ENCODE results near the gene ELK1. TPM values are rescaled to one million over a fixed set of nuclear protein-coding genes. Genes with fewer than 3 reads are reported as not detected.

The ELK1 gene
- total RNA-seq, 4 donors from 2014 or later = 14.9 to 18.2 (median 16.1) TPM

DNA sequence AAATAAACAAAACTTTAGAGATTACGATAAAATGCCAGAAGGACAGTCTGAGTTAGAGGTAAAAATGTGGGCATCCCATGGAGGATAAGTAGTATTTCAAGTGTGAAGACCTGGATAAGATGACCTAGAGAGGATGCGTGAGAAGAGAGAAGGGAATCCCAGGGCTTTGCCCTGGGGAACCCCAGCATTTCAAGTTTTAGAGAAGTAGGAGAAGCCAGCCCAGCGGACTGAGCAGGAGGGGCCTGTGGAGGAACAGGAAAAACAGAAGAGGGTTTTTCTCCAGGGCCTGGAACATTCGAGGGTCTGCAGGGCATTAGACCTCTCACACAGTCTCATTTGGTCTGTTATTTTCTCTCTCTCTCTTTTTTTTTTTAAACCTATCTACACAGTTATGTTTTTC, 17.7 kb downstream of the ELK1 start:
- Histone ChIP-seq H3K36me3 (peaks cover 0 to 10% (median 0%) of the 10 kb centered on the region in 3 donors), H3K4me1 (no peaks in the 10 kb centered on the region), H3K27me3 (no peaks in the 10 kb centered on the region), H3K27ac (no peak overlapping the region), H3K9me3 (no peaks in the 10 kb centered on the region), H3K4me3 (no peak overlapping the region)
- TF ChIP-seq, protein P1, sequence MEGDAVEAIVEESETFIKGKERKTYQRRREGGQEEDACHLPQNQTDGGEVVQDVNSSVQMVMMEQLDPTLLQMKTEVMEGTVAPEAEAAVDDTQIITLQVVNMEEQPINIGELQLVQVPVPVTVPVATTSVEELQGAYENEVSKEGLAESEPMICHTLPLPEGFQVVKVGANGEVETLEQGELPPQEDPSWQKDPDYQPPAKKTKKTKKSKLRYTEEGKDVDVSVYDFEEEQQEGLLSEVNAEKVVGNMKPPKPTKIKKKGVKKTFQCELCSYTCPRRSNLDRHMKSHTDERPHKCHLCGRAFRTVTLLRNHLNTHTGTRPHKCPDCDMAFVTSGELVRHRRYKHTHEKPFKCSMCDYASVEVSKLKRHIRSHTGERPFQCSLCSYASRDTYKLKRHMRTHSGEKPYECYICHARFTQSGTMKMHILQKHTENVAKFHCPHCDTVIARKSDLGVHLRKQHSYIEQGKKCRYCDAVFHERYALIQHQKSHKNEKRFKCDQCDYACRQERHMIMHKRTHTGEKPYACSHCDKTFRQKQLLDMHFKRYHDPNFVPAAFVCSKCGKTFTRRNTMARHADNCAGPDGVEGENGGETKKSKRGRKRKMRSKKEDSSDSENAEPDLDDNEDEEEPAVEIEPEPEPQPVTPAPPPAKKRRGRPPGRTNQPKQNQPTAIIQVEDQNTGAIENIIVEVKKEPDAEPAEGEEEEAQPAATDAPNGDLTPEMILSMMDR (IDR thresholded peaks at IDR 0.05) = no peak
- no peak for TF ChIP-seq POLR2A (IDR thresholded peaks at IDR 0.05)
- no peak for DNase-seq

DNA sequence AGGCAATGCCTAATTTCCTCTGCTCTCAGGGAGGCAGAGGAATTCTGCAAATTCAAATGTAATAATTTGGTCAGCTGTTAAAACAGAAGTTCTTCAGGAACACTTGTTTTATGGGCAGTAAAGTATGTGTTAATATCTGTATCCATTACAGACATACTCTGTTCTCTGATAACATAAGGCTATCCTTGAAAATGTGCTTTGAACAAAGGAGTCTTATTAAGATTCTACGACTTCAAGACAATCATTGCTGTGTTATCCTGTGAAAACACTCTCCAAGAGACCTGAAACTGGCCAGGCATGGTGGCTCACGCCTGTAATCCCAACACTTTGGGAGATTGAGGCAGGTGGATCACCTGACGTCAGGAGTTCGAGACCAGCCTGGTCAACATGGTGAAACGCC, 18.7 kb downstream of the ELK1 start:
- H3K4me3 ChIP-seq = no peak overlapping the region
- no peak overlapping the region for H3K27ac ChIP-seq
- no peak for TF ChIP-seq POLR2A (IDR thresholded peaks at IDR 0.05)
- TF ChIP-seq, protein P1 (IDR thresholded peaks at IDR 0.05) = no peak
- no peak for DNase-seq
- no peaks in the 10 kb centered on the region for H3K27me3 ChIP-seq
- no peaks in the 10 kb centered on the region for H3K4me1 ChIP-seq
- H3K36me3 ChIP-seq = peaks cover 0 to under 1% (median 0%) of the 10 kb centered on the region in 3 donors
- H3K9me3 ChIP-seq = no peaks in the 10 kb centered on the region

DNA sequence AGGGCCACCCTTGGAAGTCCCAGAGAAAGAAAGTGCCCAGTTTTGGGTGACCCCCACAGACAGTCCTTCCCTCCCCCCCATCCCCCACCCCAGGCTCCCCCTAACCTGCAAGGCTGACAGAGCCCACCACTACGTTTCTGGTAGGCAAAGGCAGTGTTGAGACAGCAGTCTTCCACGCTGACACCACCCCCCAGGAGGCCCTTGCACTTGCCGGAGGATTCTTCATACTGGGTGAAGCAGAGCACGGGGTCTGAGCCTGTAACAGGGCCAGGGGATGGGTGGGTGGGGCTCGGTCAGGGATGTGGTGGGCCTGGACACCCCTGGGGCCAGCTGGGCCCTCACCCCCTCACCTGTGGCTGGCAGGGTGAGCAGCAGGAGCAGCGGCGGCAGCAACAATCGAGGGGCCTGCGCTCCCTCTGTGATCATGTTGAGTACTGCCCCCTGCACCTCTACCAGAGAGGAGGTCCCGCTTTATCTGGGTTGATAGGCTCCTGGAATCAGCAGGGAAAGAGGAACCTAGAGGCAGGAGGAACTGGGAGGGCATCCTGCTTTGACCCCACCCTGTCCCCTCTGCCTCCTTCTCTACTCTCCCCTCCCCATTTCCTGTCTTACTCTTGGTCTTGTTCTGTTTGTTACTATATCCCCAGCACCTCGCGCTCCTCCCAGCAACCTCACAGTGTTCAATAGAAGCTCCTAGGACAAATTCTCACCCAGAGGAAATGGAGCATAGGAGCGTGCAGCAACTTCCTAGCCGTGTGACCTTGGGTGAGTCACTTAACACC, 20.8 kb downstream of the ELK1 start, which contains the start of gene CFP:
CFP (minus strand) TSS at position 512 of the 782 bp plus-strand sequence; CDS start at position 426, 86 bp downstream.
- TF ChIP-seq, protein P1 (IDR thresholded peaks at IDR 0.05) = no peak
- no peak for TF ChIP-seq POLR2A (IDR thresholded peaks at IDR 0.05)
- Histone ChIP-seq H3K4me3 (no peak within 1 kb of the TSS), H3K9me3 (no peaks in the 10 kb centered on the region), H3K36me3 (no peaks in the 10 kb centered on the region), H3K27me3 (no peaks in the 10 kb centered on the region), H3K4me1 (no peaks in the 10 kb centered on the region), H3K27ac (peak within 1 kb of the TSS in 1 of 4 donors; percentile 17)
- no peak for DNase-seq

DNA sequence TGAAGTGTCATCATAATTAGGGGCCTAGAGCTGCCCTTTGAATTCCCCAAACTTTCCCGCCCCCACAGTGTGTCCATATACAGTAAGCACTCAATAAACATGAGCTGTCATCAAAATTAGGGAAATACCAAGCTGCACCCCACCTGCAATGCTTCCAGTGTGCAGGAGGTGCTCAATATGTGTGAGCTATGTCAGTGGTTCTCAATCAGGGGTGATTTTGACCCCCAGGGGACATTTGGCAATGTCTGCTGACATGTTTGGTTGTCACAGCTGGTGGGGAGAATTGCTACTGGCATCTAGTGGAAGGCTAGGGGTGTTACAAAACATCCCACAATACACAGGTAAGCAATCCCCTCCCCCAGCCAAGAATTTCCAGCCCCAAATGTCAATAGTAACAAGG, 21.4 kb downstream of the ELK1 start:
- Histone ChIP-seq H3K36me3 (no peaks in the 10 kb centered on the region), H3K27ac (no peak overlapping the region), H3K27me3 (no peaks in the 10 kb centered on the region), H3K4me3 (no peak overlapping the region), H3K4me1 (no peaks in the 10 kb centered on the region), H3K9me3 (no peaks in the 10 kb centered on the region)
- DNase-seq = no peak
- no peak for TF ChIP-seq POLR2A (IDR thresholded peaks at IDR 0.05)

DNA sequence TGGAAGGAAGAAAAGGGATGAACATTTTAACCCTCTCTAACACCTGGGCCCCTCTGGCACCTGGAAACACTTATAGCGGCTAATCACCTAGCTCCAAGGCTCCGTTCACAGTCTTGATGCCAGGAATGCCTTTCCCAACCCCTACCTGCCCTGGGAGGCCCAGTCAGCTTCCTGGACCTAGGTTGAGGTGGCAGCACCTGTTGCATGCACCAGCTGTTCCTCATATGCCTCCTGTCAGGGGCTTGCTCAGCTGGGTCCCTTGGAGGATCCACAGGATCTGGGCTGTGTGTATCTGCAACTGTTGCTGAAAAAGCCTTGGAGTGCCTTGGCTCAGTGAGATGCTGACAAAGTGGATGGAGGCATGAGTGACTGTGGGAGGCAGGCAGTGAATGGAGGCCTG, 25.0 kb downstream of the ELK1 start:
- no peaks in the 10 kb centered on the region for H3K4me1 ChIP-seq
- no peak overlapping the region for H3K27ac ChIP-seq
- no peak for DNase-seq
- no peaks in the 10 kb centered on the region for H3K9me3 ChIP-seq
- no peaks in the 10 kb centered on the region for H3K27me3 ChIP-seq
- no peaks in the 10 kb centered on the region for H3K36me3 ChIP-seq
- no peak for TF ChIP-seq POLR2A (IDR thresholded peaks at IDR 0.05)
- TF ChIP-seq, protein P1 (IDR thresholded peaks at IDR 0.05) = no peak
- no peak overlapping the region for H3K4me3 ChIP-seq

DNA sequence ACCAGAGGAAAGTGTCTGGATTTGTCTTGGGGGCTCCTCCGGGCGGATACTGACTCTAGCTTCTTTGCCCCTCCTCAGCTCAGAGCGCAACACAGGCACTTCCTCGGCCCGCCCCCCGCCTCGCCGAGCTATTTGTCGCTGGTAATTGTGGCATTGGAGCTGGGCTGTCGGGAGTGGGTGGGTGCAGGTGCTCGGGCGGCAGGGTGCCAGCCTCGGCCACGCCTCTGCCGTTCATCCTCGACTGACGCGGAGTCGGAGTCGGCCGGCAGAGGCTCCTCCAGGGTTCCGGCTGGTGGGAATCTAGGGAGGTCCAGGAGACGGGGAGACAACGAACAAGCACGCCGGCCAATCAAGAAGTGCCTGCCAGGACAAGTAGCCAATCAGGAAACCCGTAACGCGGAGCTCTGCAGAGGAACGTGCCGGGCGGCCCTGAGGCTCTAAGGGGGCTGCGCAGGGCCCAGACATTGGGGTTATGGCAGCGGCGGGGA, 26.8 kb downstream of the ELK1 start:
- TF ChIP-seq, protein P1 (IDR thresholded peaks at IDR 0.05) = no peak
- no peak for TF ChIP-seq POLR2A (IDR thresholded peaks at IDR 0.05)
- Histone ChIP-seq H3K36me3 (no peaks in the 10 kb centered on the region), H3K27ac (no peak overlapping the region), H3K4me3 (peak overlapping the region in 2 of 4 donors; percentile 26 to 32), H3K27me3 (no peaks in the 10 kb centered on the region), H3K4me1 (no peaks in the 10 kb centered on the region), H3K9me3 (no peaks in the 10 kb centered on the region)
- peak in 2 of 3 donors; percentile 20 to 51 for DNase-seq
